ENCODE measurements around the gene RUNDC1. TPM values are rescaled to one million over a fixed set of nuclear protein-coding genes. Genes with fewer than 3 reads are reported as not detected.

The RUNDC1 gene
- total RNA-seq, 1 experiment from 2014 or later = 14.2 TPM

DNA sequence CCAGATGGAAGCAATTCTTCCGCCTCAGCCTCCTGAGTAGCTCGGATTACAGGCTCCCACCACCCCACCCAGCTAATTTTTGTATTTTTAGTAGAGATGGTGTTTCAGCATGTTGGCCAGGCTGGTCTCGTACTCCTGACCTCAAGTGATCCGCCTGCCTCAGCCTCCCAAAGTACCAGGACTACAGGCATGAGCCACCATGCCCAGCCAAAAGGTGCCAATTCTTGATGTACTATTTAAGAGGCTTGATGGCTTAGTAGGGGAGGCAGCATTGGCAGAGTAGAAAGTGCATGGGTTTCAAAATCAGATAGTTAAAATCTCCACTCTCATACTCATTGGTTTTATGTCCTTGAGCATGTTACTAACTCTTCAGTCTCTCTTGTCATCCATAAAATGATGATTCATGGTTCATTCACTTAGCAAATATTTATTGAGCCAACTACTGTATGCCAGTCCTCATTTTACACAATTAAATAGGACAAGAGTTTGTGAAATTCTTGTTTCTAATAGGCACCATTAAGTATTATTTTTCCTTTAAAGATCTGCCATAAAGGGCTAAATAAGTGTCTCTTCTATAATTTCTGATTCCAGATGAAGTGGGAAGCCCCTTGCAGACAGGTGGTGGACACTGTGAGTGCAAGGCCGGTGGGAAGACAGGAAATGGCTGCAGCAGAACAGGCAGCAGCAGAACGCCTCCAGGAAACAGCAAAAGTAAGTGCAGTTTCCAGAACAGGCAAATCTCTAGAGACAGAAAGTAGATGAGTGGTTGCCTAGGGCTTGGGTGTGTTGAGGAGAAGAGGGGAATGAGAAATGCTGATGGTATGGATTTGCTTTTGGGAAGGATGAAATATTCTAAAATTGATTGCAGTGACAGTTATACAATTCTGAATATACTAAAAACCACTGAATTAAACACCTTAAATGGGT, 9.6 kb downstream of the RUNDC1 start:
- ATAC-seq = no peak
- no peaks in the 10 kb centered on the region for H3K9me3 Mint-ChIP-seq
- DNase-seq (ENCODE audit: low spot score) = no peak
- H3K36me3 Mint-ChIP-seq = peaks cover 66% of the 10 kb centered on the region
- no peak overlapping the region for H3K4me3 Mint-ChIP-seq
- no peaks in the 10 kb centered on the region for H3K4me1 Mint-ChIP-seq
- TF ChIP-seq RORB (CRISPR knock-in tag; IDR thresholded peaks at IDR 0.05) = no peak
- no peak for TF ChIP-seq GRHL2 (CRISPR knock-in tag; IDR thresholded peaks at IDR 0.05; ENCODE audit: insufficient replicate concordance, severe bottlenecking)
- no peak for TF ChIP-seq ZNF232 (CRISPR knock-in tag; IDR thresholded peaks at IDR 0.05)
- TF ChIP-seq ATF1 (CRISPR knock-in tag; IDR thresholded peaks at IDR 0.05) = no peak
- no peak for TF ChIP-seq CREM (CRISPR knock-in tag; IDR thresholded peaks at IDR 0.05)
- no peak for TF ChIP-seq IRF2 (CRISPR knock-in tag; IDR thresholded peaks at IDR 0.05; ENCODE audit: borderline replicate concordance, low read depth)
- TF ChIP-seq, protein P1, sequence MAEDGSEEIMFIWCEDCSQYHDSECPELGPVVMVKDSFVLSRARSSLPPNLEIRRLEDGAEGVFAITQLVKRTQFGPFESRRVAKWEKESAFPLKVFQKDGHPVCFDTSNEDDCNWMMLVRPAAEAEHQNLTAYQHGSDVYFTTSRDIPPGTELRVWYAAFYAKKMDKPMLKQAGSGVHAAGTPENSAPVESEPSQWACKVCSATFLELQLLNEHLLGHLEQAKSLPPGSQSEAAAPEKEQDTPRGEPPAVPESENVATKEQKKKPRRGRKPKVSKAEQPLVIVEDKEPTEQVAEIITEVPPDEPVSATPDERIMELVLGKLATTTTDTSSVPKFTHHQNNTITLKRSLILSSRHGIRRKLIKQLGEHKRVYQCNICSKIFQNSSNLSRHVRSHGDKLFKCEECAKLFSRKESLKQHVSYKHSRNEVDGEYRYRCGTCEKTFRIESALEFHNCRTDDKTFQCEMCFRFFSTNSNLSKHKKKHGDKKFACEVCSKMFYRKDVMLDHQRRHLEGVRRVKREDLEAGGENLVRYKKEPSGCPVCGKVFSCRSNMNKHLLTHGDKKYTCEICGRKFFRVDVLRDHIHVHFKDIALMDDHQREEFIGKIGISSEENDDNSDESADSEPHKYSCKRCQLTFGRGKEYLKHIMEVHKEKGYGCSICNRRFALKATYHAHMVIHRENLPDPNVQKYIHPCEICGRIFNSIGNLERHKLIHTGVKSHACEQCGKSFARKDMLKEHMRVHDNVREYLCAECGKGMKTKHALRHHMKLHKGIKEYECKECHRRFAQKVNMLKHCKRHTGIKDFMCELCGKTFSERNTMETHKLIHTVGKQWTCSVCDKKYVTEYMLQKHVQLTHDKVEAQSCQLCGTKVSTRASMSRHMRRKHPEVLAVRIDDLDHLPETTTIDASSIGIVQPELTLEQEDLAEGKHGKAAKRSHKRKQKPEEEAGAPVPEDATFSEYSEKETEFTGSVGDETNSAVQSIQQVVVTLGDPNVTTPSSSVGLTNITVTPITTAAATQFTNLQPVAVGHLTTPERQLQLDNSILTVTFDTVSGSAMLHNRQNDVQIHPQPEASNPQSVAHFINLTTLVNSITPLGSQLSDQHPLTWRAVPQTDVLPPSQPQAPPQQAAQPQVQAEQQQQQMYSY (CRISPR knock-in tag; IDR thresholded peaks at IDR 0.05) = no peak
- TF ChIP-seq ERG (CRISPR knock-in tag; IDR thresholded peaks at IDR 0.05) = no peak
- TF ChIP-seq ZBTB21 (CRISPR knock-in tag; IDR thresholded peaks at IDR 0.05; ENCODE audit: borderline replicate concordance) = no peak
- TF ChIP-seq ZNF219 (CRISPR knock-in tag; IDR thresholded peaks at IDR 0.05; ENCODE audit: borderline replicate concordance) = no peak
- no peak for TF ChIP-seq AFF4 (CRISPR knock-in tag; IDR thresholded peaks at IDR 0.05; ENCODE audit: borderline replicate concordance)
- no peak for TF ChIP-seq SOX15 (CRISPR knock-in tag; IDR thresholded peaks at IDR 0.05)
- TF ChIP-seq ZNF317 (CRISPR knock-in tag; IDR thresholded peaks at IDR 0.05; ENCODE audit: borderline replicate concordance, low read depth) = no peak
- no peak overlapping the region for H3K27ac Mint-ChIP-seq
- no peaks in the 10 kb centered on the region for H3K27me3 Mint-ChIP-seq (ENCODE audit: low read depth)
- ChIA-PET CTCF (no interaction called here), POLR2A (no interaction called here)

GRCh38 chr17:42991471-42991870, 11.1 kb downstream of the RUNDC1 start:
- no peaks in the 10 kb centered on the region for H3K4me1 Mint-ChIP-seq
- no peaks in the 10 kb centered on the region for H3K9me3 Mint-ChIP-seq
- no peak overlapping the region for H3K27ac Mint-ChIP-seq
- ChIA-PET CTCF (no interaction called here), POLR2A (interaction anchor here (0.6 kb wide), 1 partner anchor 431 kb away, joined by 3 read pairs; no protein-coding TSS in a partner anchor)
- no peak overlapping the region for H3K4me3 Mint-ChIP-seq
- DNase-seq (ENCODE audit: low spot score) = no peak
- no peaks in the 10 kb centered on the region for H3K27me3 Mint-ChIP-seq (ENCODE audit: low read depth)
- no peak for ATAC-seq
- H3K36me3 Mint-ChIP-seq = peaks cover 55% of the 10 kb centered on the region
- no peak for TF ChIP-seq ZNF416 (CRISPR knock-in tag; IDR thresholded peaks at IDR 0.05)
- no peak for TF ChIP-seq USF2 (CRISPR knock-in tag; IDR thresholded peaks at IDR 0.05)
- no peak for TF ChIP-seq ZNF532 (CRISPR knock-in tag; IDR thresholded peaks at IDR 0.05; ENCODE audit: borderline replicate concordance)
- TF ChIP-seq CREB1 (CRISPR knock-in tag; IDR thresholded peaks at IDR 0.05) = no peak
- no peak for TF ChIP-seq ATF3 (CRISPR knock-in tag; conservative IDR thresholded peaks at IDR 0.05)
- TF ChIP-seq OVOL2 (CRISPR knock-in tag; IDR thresholded peaks at IDR 0.05; ENCODE audit: borderline replicate concordance) = no peak
